ENCODE measurements around the gene SPRR2F.

Gene SPRR2F

DNA sequence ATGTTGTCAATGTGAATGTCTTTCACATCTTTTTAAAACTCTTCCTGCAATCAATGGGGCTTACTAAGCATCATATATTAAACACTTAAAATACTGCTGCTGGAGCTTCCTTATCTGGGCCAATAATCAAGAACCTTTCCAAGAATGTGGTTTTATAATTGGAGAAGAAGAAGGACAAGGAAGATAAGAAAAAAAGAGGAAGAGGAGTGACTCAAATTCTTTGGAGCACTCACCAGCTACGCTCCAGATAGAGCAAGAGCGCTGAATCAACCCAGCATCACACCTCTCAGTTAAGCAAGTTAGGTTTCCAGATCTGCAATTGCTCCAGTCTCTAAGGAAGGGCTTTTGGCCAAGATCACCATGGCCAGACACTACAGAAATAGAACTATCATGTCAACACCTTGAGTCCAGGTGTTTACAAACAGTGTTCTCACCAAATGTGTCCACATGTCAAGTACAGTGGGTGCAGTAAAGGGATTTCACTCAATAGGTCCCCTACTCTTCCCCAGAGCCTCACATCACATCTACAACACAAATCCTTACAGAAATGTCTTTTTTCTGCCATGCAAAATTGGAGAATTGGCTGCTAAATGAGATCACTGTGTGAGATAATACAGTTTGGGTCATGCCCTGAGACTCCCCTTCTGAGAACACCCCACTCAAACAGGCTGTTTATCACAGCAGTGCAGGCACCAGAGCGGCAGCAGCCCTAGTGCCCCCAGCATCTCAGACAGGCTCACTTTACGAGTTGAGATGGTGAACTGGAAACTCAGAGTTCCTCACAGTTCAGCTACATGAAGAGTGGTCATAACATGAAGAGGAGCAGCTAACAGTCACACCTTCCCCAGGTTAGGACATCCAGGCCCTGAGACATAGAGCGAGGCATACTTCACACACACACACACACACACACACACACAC is 40.2 kb downstream of the SPRR2F start:
- no peak for DNase-seq (ENCODE audit: low spot score)

DNA sequence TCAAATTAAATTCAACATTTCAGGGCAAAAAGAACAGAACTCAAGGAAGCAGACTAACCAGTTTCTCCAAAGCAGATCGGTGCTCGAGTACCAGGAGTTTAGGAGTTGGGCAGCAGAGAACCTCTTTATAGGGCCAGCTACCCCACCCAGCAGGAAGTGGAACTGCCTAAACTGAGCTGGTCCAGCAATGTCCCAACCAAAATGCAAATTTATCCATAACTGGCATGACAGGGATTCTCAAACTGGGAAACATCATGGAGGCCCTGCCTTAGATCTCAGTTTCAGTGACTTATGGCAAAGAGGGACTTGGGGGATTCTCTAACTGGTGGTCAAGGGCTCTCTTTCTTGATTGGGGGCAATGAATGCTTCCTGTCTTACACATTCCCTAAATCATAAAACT is 41.8 kb downstream of the SPRR2F start, which contains the start of gene SPRR2B:
TSS of gene SPRR2B (minus strand) at position 101 of the 400 bp plus-strand sequence. CDS start 772 bp downstream, outside the sequence.
- no peak for DNase-seq (ENCODE audit: low spot score)

DNA sequence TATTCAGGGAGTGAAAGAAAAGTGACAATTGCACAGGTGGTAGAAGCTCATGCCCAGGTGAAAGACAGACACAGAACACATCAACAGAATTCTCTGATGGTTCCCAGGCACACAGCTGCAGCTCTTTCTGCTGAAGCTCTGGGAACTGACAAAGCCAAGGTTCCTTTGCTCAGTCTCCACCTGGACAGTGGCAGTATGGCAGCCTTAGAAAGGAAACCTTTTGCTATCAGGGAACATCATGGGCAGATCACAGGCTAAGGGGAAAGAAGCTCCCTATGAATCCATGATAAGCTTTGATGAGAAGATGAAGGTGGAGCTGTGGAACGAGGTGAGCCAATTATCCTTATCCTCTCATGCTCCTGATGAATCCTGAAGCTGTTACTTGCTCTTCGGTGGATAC is 43.1 kb downstream of the SPRR2F start:
- no peak for DNase-seq (ENCODE audit: low spot score)
